GM10248 (cell line): ENCODE results near the gene RIMBP2.

Source experiments
- CTCF ChIA-PET: fragments of 300-600 bp; sonication (Branson Sonifier 250); formaldehyde crosslinking; extraction: SDS; loops from one replicate; lab custom pipeline; 2021; ENCODE audit warnings: antibody characterized with exemption; lab: Yijun Ruan, JAX
- POLR2A ChIA-PET: fragments of 350-650 bp; sonication (Branson Sonifier 250); formaldehyde crosslinking; extraction: SDS; loops from one replicate; lab custom pipeline; 2020; ENCODE audit warnings: antibody characterized with exemption; lab: Yijun Ruan, JAX
- DNase-seq: peaks from one replicate; pipeline ENCODE4 v3.0.0; 2012; ENCODE audit errors: extremely low spot score
- CTCF ChIP-seq: IDR thresholded peaks from 2 replicates; pipeline ENCODE4 v1.5.1; 2012; ENCODE audit warnings: mild to moderate bottlenecking, low read depth; ENCODE audit errors: extremely low read depth, missing control alignments, control extremely low read depth

The RIMBP2 gene

GRCh38 chr12:130617219-130617618, 98.9 kb downstream of the RIMBP2 start:
- CTCF ChIA-PET: interaction anchor here (1.4 kb wide), 1 partner anchor 11 kb away, joined by 6 read pairs; no protein-coding TSS in a partner anchor
- DNase-seq: no peak
- POLR2A ChIA-PET: no interaction called here
- TF ChIP-seq CTCF: no peak

DNA sequence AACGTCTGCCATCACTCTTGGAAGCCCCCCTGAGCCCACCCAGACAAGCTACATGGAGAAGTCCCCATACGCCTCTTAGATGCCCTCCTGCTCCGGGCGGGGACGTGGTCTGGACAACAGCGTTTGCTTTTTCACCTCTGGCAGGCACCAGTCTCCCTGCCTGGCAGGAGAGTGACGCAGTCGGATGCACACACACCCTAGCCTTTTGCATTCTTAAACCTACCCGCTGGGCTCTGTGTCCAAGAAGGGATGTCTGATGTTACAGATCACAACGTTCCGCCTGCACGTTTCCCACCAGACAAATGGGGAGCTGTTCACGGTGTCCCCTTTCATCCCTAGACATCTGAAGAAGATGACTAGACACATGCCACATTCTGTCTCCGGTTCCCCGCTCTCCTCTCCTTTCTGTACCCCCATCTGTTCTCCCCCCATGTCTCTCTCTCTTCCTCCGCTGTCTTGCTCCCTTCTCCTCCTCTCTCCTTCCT, 100.2 kb downstream of the RIMBP2 start:
- TF ChIP-seq CTCF: no peak
- no peak for DNase-seq
- ChIA-PET POLR2A (no interaction called here), CTCF (interaction anchor here (1.4 kb wide), 1 partner anchor 10 kb away, joined by 6 read pairs; no protein-coding TSS in a partner anchor)

DNA sequence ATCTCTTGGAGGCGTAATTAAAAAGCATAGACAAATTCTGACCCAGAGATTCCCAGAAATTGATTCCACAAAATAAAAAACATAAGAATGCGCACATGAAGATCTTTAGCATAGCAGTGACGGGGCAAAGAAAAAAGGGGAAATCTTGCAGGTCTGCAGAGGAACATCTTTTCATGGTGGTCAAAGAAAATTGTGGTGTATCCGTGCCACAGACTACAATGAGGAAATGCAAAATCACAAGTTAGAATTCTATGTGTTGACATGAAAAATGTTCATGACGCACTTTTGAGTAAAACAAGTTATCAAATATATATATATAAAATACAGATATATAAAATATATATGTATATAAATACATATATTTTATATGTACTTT, 101.6 kb downstream of the RIMBP2 start:
- no peak for DNase-seq
- TF ChIP-seq CTCF: no peak
- ChIA-PET CTCF (no interaction called here), POLR2A (no interaction called here)

- CTCF ChIA-PET: no interaction called here
- no peak for TF ChIP-seq CTCF
- POLR2A ChIA-PET: no interaction called here
Measured at GRCh38 chr12:130613831-130614529, 102.1 kb downstream of the RIMBP2 start.

GRCh38 chr12:130613131-130613530, 103.0 kb downstream of the RIMBP2 start:
- TF ChIP-seq CTCF: no peak
- CTCF ChIA-PET: no interaction called here
- POLR2A ChIA-PET: no interaction called here
- DNase-seq: no peak

More at GRCh38 chr12:130613831-130614529, 102.1 kb downstream of the RIMBP2 start:
- no peak for DNase-seq

DNA sequence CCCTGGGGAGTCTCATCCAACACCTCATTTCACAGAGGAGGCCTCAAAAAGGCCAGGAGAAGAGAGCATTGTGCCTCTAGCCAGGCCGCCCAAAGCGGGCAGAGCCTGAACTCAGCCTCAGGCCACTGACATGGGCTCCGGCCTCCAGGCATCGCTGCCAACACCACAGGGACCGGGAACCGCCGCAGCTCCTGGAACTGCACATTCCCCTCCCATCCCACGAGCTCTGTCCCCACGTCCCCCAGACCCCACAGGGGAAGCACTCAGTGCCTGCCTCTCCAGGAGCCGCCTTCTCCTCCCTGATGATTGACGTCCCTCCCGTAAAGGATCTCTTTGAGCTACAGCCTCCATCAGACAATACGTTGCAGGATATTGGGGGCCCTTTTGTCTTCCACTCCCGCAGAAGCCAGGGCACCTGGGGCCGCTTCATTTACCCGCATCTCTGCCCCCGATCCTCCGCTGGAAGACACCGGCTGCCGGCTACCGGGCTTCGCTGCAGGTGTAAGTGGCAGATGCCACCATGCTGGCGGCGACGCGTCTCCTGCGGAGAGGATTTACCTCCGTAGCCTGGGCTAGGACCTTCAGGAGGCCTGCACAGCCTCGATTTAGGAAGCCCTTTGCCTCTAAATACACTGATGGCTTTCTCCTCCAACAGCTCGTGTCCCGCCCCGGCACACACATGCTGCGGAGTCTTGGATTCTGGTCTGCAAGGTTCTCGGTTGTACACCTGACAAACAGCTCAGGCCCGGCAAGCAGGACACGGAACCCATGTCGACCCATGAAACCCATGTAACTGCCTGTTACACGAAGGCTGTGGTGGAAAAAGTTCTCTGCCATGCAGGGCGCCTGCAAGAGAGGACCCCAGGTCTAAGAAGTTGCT, 104.8 kb downstream of the RIMBP2 start:
- ChIA-PET CTCF (interaction anchor here (1.5 kb wide), 1 partner anchor 8 kb away, joined by 3 read pairs; no protein-coding TSS in a partner anchor), POLR2A (no interaction called here)
- TF ChIP-seq CTCF: no peak
- no peak for DNase-seq
